Stimulated activated CD8-positive, alpha-beta memory T cell treated with anti-CD3 and anti-CD28 coated beads, Interleukin-12 subunit alpha, Interleukin-12 subunit beta, amount 100 ng/mL, for 1 hour (primary cell): ENCODE data around the gene TOX2.

Source experiments
- DNase-seq: peaks from one replicate; pipeline ENCODE4 v3.0.0-alpha.2; 2020; ENCODE audit warnings: low read depth

The TOX2 gene

GRCh38 chr20:44064501-44065400 lies 150.1 kb downstream of the TOX2 start:
- DNase-seq = no peak

DNA sequence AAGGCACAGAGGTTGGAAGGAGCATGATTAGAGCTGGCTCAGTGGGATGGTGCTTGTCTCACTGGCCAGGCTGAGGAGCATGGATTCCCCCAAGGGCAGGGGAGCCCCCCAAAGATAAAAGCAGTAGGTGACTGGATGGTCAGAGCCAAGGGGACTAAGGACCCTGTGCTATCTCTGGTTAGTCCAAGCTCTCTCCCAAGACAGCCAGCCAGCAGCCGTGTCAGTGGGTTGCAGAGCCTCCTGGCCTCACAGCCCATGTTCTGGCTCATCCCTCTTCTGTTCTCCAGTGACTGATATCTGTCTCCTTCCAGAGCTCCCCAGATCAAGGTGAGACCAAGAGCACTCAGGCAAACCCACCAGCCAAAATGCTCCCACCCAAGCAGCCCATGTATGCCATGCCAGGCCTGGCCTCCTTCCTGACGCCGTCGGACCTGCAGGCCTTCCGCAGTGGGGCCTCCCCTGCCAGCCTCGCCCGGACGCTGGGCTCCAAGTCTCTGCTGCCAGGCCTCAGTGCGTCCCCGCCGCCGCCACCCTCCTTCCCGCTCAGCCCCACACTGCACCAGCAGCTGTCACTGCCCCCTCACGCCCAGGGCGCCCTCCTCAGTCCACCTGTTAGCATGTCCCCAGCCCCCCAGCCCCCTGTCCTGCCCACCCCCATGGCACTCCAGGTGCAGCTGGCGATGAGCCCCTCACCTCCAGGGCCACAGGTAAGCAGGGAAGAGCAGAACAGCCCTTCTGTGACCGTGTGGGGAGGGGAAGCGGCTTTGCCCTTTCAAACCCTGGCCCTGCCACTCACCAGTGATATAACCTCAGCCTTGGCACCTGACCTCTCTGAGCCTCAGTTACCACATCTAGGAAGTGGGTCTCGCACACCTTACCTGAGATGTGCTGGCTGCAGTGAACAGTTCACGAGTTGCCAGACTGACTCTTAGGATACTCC lies 151.0 kb downstream of the TOX2 start:
- no peak for DNase-seq

GRCh38 chr20:44066645-44067606 lies 152.3 kb downstream of the TOX2 start:
- DNase-seq = no peak

GRCh38 chr20:44067650-44068081 lies 153.0 kb downstream of the TOX2 start:
- DNase-seq = no peak

GRCh38 chr20:44068316-44069201 lies 153.9 kb downstream of the TOX2 start:
- no peak for DNase-seq

DNA sequence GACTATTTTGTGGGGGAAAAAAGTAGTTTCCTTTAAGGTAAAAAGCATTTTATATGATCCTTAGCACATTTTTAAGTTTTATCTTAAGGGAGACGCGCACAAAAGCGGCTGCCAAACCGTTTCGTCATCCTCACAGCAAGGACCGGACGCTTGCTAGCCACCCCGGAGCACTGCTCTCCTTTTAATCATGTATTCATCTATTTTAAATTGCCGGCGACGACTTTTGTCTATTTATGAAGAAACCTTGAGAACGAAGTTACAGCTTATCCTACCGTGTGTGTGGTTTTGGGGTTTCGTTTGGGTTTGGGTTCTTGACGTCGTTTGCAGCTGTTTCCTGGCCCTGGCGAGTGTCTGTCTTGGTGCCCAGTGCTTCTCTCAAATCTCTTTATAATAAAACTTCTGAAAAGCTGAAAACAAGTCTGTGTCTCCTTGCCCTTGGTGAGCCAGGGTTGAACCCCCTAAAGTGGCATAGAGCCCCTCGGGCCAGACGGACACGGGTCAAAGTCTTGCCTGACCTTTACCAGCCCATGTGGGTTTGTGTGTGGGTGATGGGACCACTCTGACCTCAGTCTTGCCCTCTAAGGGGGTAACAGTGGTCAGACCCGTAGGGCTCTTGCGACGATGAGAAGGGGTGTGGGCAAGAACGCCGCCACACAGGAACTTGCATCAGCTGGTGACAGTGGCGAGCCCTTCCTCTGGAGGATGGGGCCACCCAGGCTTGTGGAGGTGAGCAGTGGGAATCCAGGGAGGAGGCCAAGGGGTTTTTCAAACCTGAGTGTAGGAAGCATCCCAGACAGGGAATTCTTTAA lies 154.8 kb downstream of the TOX2 start:
- DNase-seq = peak; percentile 37

DNA sequence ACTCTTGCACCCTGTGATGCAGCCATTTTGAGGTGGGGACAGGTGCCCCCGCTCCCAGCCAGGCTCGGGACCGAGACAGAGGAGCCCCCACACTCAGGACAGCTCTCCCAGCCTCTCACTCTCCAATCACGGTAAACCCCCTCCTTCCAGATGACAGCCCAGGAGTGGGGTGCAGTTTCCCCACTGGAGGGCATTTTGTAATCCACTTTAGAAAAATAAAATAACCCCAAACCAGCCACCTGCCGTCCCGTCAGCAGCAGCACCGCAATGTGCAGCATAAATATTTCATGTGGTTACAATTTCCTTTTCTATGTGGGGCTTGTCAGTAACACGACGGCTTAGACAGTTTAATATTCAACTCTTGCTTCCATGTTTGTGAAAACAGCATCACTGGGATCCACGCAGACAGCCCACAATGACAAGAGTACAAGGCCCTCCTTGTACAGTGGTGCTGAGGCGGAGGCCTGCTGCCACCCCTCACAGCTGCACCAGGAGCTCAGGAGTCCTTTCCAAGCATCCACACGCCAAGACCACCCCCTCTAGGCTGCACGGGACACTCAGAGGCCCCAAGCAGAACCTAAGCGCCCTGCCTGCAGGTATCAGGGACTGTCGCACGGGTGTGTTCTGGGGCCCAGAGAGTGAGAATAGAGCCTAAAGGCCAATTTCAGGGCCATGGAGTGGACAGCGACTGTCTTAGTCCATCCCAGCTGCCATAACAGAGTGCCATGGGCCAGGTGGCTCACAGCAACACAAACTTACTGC lies 155.7 kb downstream of the TOX2 start:
- DNase-seq = no peak

DNA sequence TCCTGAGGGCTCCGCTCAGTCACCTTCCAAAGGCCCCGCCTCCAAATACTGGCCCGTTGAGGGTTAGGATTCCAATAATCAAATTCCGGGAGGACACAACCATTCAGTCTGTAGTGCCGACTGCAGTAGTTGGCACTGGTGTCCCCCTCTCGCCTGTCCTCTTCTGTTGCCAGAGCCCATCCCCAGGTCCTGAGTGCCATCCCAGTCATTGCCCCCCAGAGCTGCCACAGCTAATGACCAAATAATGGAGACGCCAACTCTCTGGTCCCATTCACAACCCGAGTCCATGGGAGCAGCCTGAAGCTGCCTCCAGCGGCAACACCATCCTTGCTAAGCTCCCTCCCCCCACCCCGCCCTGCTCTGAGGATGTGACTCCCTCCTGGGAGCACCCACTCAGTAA lies 156.4 kb downstream of the TOX2 start:
- no peak for DNase-seq

DNA sequence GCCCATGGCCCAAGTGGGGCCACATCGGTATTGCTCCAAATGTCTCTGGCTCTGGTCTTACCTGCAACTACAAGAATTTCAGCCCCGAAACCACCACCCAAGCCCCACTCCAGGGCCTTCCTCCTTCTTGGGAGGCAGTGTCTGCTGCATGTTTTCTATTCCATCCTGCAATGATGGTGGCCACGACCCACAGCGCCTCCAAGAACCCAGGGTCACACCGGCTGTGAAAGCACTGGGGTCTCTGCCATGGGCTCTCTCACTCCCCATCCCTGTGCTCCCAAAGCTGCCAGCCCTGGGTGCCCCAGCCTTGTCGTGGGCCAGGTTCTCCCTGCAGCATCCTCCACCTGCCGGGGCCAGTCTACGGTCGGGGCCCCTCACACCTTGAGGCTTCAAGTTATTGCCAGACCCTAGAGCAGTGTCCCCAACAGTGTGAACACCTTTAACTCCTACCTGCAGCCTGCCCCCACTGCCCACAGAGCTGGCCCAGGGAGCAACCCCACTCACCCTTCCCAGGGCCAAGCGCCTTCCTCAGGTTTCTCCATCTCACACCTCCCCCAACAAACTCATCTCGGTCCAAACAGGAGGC lies 157.0 kb downstream of the TOX2 start:
- DNase-seq = no peak

- DNase-seq = no peak
Observed at GRCh38 chr20:44072384-44072783, 157.7 kb downstream of the TOX2 start.

DNA sequence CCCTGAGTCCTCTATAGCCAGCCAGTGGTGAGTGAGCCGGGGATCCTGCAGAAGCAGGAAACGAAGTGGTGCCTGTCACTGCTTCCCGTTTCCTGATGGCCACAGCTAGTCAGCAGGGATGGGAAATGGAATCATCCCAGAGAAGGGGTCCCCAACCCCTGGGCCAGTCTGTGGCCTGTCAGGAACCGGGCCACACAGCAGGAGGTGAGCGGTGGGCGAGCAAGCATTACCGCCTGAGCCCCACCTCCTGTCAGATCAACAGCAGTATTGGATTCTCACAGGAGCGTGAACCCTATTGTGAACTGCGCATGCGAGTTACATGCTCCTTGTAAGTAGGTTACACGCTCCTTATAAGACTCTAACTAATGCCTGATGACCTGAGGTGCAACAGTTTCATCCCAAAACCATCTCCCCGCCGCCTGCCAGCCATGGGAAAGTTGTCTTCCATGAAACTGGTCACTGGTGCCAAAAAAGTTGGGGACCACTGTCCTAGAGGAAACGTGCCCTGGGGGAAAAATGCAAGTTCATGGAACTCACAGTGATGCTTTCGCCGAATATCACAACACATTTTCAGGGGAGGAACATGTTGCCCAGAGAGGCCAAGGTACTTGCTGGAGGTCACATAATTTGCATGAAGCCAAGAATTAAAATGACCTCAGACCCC lies 158.5 kb downstream of the TOX2 start:
- DNase-seq = no peak

DNA sequence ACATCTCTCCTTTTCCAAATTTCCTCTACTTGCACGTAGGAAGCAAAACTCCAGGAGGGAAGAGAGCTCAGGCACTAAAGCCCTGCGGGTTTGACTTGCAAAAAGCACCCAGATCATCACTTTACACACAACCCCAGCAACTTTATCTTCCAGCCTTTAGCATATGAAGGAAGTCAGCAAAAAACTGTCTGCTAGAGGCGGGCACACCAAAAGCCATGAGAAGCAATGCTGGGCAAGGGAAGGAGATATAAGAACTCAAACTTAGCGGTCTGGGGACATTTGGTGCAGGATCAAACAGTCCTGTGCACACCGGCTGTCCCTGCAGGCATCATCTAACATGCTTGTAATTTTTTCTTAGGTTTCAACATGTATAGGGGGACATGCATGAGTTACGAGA lies 159.0 kb downstream of the TOX2 start:
- DNase-seq = no peak

GRCh38 chr20:44074252-44075151 lies 159.8 kb downstream of the TOX2 start:
- no peak for DNase-seq

GRCh38 chr20:44075191-44075949 lies 160.7 kb downstream of the TOX2 start:
- no peak for DNase-seq

- no peak for DNase-seq
Observed at GRCh38 chr20:44075950-44076232, 161.2 kb downstream of the TOX2 start.

GRCh38 chr20:44079291-44079690 lies 164.6 kb downstream of the TOX2 start:
- no peak for DNase-seq
